Heart right ventricle (tissue), 16 donors: ENCODE measurements around the gene ZNG1A. TPM values are rescaled to one million over a fixed set of nuclear protein-coding genes. Genes with fewer than 3 reads are reported as not detected.
"Not testable (repeated sequence)": the region's sequence is repeated elsewhere in the genome, so short reads cannot be mapped to it uniquely, and the experiment has no call there.

Experiments
- ATAC-seq, 8 donors: fragments of 200-7000 bp; cut with Tn5 transposase; one replicate each; pipeline ENCODE4 v1.9.1; 2020; ENCODE audit warnings: mild to moderate bottlenecking in 8 of 8, moderate library complexity in 8 of 8, moderate number of reproducible peaks in 1 of 8
- DNase-seq, 2 donors: peaks; one replicate each; pipeline ENCODE4 v3.0.0-alpha.2; 2020
- H3K27ac ChIP-seq, 10 donors: fragments of 200-600 bp; sonication (generic) in 2 of 10; one replicate each; pipeline versions ENCODE4 v1.5.0 to v1.8.0; 2020 to 2022; ENCODE audit warnings: mild to moderate bottlenecking in 3 of 10
- H3K27me3 ChIP-seq, 7 donors: fragments of 200-600 bp; one replicate each; pipeline ENCODE4 v1.8.0; 2021 to 2022; ENCODE audit warnings: mild to moderate bottlenecking in 2 of 7
- H3K36me3 ChIP-seq, 9 donors: fragments of 200-600 bp; sonication (generic) in 1 of 9; one replicate each; pipeline versions ENCODE4 v1.5.0 to v1.8.0; 2020 to 2022; ENCODE audit warnings: mild to moderate bottlenecking in 2 of 9
- H3K4me1 ChIP-seq, 9 donors: fragments of 200-600 bp; sonication (generic) in 1 of 9; one replicate each; pipeline versions ENCODE4 v1.5.0 to v1.8.0; 2020 to 2022; ENCODE audit warnings: mild to moderate bottlenecking in 4 of 9
- H3K4me3 ChIP-seq, 10 donors: fragments of 200-600 bp; sonication (generic) in 2 of 10; one replicate each; pipeline versions ENCODE4 v1.5.0 to v1.8.0; 2020 to 2022; ENCODE audit warnings: mild to moderate bottlenecking in 7 of 10, moderate library complexity in 2 of 10
- H3K9me3 ChIP-seq, 11 donors: fragments of 200-600 bp in 10 of 11; sonication (generic) in 2 of 11; one replicate each; pipeline versions ENCODE4 v1.5.0 to v1.8.0; 2013 to 2022; ENCODE audit warnings: mild to moderate bottlenecking in 2 of 11, control low read depth in 1 of 11, moderate library complexity in 1 of 11
- WGBS, 2 donors: extraction: QIAGEN DNeasy Blood & Tissue Kit; methylation state at CpG; one replicate each; pipeline ENCODE4 v1.1.7; 2013; ENCODE audit warnings: inconsistent platforms in 1 of 2; 5-methylcytosine and 5-hydroxymethylcytosine counted together
- intact Hi-C, 10 donors: fragments of 100-400 bp; cut with DNase I; formaldehyde crosslinking; loops; one replicate each; pipeline versions ENCODE4 v1.11.1 to v1.14.2; 2022
- polyA plus RNA-seq, 2 donors: library from polyadenylated mRNA; stranded (reverse); fragments of 200-250 nt; gene quantifications; one replicate each; pipeline ENCODE4 v1.2.3, GENCODE V29; 2013
- total RNA-seq, 10 donors: library from RNA; stranded (reverse); fragmentation: NEBNext Ultra II Directional in 3 of 10; extraction: Animal tissue kit (Norgen Biotek cat#: 25700) in 3 of 10; gene quantifications; one replicate each; pipeline versions ENCODE4 v1.2.1 to v1.2.4, GENCODE V29; 2021 to 2023
- donor health status: Arrhythmogenic right ventricular cardiomyopathy.
- donor health status: ischemic (EF 13 %, LVEDD 7.1; RV severe dilation, severe dysfunction).
- donor health status: healthy with polysubstance abuse.
- donor health status: DM: no; HTN: yes; CAD: no.
- donor health status: DM: no; HTN: no; CAD: no.
- donor health status: ischemic (EF 25% LVEDD 6.9; RV normal size, moderate dysfunction).
- donor health status: ischemic (EF 25% LVEDD 5.7; RV mildly dilated, moderate dysfunction).
- donor health status: healthy.
- donor health status: DM: yes; HTN: yes; CAD: no.
- donor health status: Ischemic cardiomyopathy.
- donor health status: ischemic (EF 35%, LVEDD 5.7; RV mildly dilated, moderate dysfunction).
- donor health status: nonischemic (EF 11% LVEDD 7.7; RV severe dilation, severe dysfunction).
- donor health status: DM: yes; HTN: yes; CAD: no.
- donor health status: PGD.
- donor health status: ischemic (EF 29% LVEDD 5.4; RV normal size, mild dysfunction).
- donor health status: nonischemic (EF 23%, LVEDD 6.1; RV moderate dilation, normal function).

The ZNG1A gene
- total and polyA plus RNA-seq, 12 donors: 14.2 to 43.4 (median 19.9) TPM

GRCh38 chr9:117144-117994, 61.5 kb downstream of the ZNG1A start:
- H3K36me3 ChIP-seq, ATAC-seq: not testable (repeated sequence)

GRCh38 chr9:116239-117077, 62.4 kb downstream of the ZNG1A start:
- H3K9me3 ChIP-seq, H3K36me3 ChIP-seq, DNase-seq, H3K27ac ChIP-seq, intact Hi-C loops, H3K4me3 ChIP-seq, ATAC-seq: not testable (repeated sequence)
- Histone ChIP-seq H3K4me1 (peaks cover 0 to 34% (median 18%) of the 10 kb centered on the region in 9 donors), H3K27me3 (peaks cover 11 to 69% (median 64%) of the 10 kb centered on the region in 7 donors)
- WGBS, 2 donors: 8 to 14% methylated on average over 39 to 40 of the region's 41 CpGs

More at GRCh38 chr9:117144-117994, 61.5 kb downstream of the ZNG1A start:
- H3K27ac ChIP-seq, intact Hi-C loops, DNase-seq, H3K9me3 ChIP-seq: not testable (repeated sequence)
- Histone ChIP-seq H3K4me1 (peaks cover 0 to 34% (median 18%) of the 10 kb centered on the region in 9 donors), H3K27me3 (peaks cover 11 to 60% (median 57%) of the 10 kb centered on the region in 7 donors), H3K4me3 (peak overlapping the region in 3 of 10 donors; percentile 5 to 26 (median 17))
- 3 to 5% methylated on average over 51 to 54 of the region's 71 CpGs for WGBS, 2 donors

- intact Hi-C loops, H3K9me3 ChIP-seq, DNase-seq, ATAC-seq, H3K36me3 ChIP-seq: not testable (repeated sequence)
- Histone ChIP-seq H3K4me1 (peaks cover 0 to 34% (median 18%) of the 10 kb centered on the region in 9 donors), H3K4me3 (peak overlapping the region in 7 of 10 donors; percentile 52 to 62 (median 54)), H3K27me3 (peaks cover 11 to 82% (median 72%) of the 10 kb centered on the region in 7 donors), H3K27ac (peak overlapping the region in 3 of 10 donors; percentile 67 to 78 (median 70))
- 7 to 9% methylated on average over 9 to 11 of the region's 11 CpGs for WGBS, 2 donors
These were observed 63.8 kb downstream of the ZNG1A start for GRCh38 chr9:115118-115451.

- H3K4me3 ChIP-seq: peak overlapping the region; percentile 35 to 62 (median 53)
- 1 to 2% methylated on average over 72 to 73 of the region's 73 CpGs for WGBS, 2 donors
- H3K36me3 ChIP-seq, intact Hi-C loops, H3K9me3 ChIP-seq: not testable (repeated sequence)
- ATAC-seq: peak; percentile 40 to 86 (median 64)
- H3K4me1 ChIP-seq: peaks cover 0 to 34% (median 18%) of the 10 kb centered on the region in 9 donors
- H3K27me3 ChIP-seq: peaks cover 11 to 88% (median 78%) of the 10 kb centered on the region in 7 donors
- peak in 1 of 2 donors; percentile 12 for DNase-seq
- peak overlapping the region in 4 of 10 donors; percentile 56 to 78 (median 68) for H3K27ac ChIP-seq
These were observed 64.4 kb downstream of the ZNG1A start for GRCh38 chr9:114267-115117.

GRCh38 chr9:113468-114266, 65.2 kb downstream of the ZNG1A start:
- H3K36me3 ChIP-seq, intact Hi-C loops, H3K9me3 ChIP-seq: not testable (repeated sequence)
- WGBS, 2 donors: 1 to 2% methylated on average over 106 to 109 of the region's 111 CpGs
- ATAC-seq: peak; percentile 72 to 89 (median 81)
- peak overlapping the region in 5 of 10 donors; percentile 15 to 78 (median 67) for H3K27ac ChIP-seq
- peak; percentile 30 to 47 for DNase-seq
- H3K4me1 ChIP-seq: peaks cover 0 to 34% (median 18%) of the 10 kb centered on the region in 9 donors
- H3K4me3 ChIP-seq: peak overlapping the region; percentile 35 to 62 (median 53)
- peaks cover 11 to 95% (median 84%) of the 10 kb centered on the region in 7 donors for H3K27me3 ChIP-seq

GRCh38 chr9:112589-113467, 66.0 kb downstream of the ZNG1A start:
- DNase-seq, H3K9me3 ChIP-seq, intact Hi-C loops, H3K36me3 ChIP-seq: not testable (repeated sequence)
- Histone ChIP-seq H3K27me3 (peaks cover 11 to 93% (median 85%) of the 10 kb centered on the region in 7 donors), H3K27ac (peak overlapping the region in 5 of 10 donors; percentile 15 to 78 (median 67)), H3K4me3 (peak overlapping the region in 8 of 10 donors; percentile 50 to 62 (median 54)), H3K4me1 (peaks cover 0 to 34% (median 18%) of the 10 kb centered on the region in 9 donors)
- peak in 4 of 8 donors; percentile 9 to 51 (median 28) for ATAC-seq
- 7 to 8% methylated on average over 45 to 46 of the region's 55 CpGs for WGBS, 2 donors

- ATAC-seq, H3K27ac ChIP-seq, H3K9me3 ChIP-seq, DNase-seq, intact Hi-C loops, H3K36me3 ChIP-seq, H3K4me3 ChIP-seq: not testable (repeated sequence)
- peaks cover 11 to 90% (median 81%) of the 10 kb centered on the region in 7 donors for H3K27me3 ChIP-seq
- 34 to 35% methylated on average over 3 to 4 of the region's 4 CpGs for WGBS, 2 donors
- H3K4me1 ChIP-seq: peaks cover 0 to 24% (median 18%) of the 10 kb centered on the region in 9 donors
These were observed 68.2 kb downstream of the ZNG1A start for GRCh38 chr9:110672-111071.

GRCh38 chr9:109540-109939, 69.3 kb downstream of the ZNG1A start:
- H3K36me3 ChIP-seq, ATAC-seq, H3K27ac ChIP-seq, DNase-seq, H3K4me3 ChIP-seq, intact Hi-C loops, H3K9me3 ChIP-seq: not testable (repeated sequence)
- H3K4me1 ChIP-seq: peaks cover 0 to 19% (median 13%) of the 10 kb centered on the region in 9 donors
- H3K27me3 ChIP-seq: peaks cover 7 to 86% (median 72%) of the 10 kb centered on the region in 7 donors
- WGBS, 2 donors: 20 to 30% methylated on average over 4 to 6 of the region's 8 CpGs
